Upper lobe of right lung (tissue), 1 donor: ENCODE results near the gene CNTNAP5. TPM values are rescaled to one million over a fixed set of nuclear protein-coding genes. Genes with fewer than 3 reads are reported as not detected.

Source experiments
- ATAC-seq: fragments of 200-7000 bp; cut with Tn5 transposase; one replicate; pipeline ENCODE4 v1.9.1; 2020; ENCODE audit warnings: mild to moderate bottlenecking, moderate library complexity
- DNase-seq: peaks from one replicate; pipeline ENCODE4 v3.0.0-alpha.2; 2020
- H3K27ac ChIP-seq: fragments of 200-600 bp; one replicate; pipeline ENCODE4 v1.8.0; 2022
- H3K27me3 ChIP-seq: fragments of 200-600 bp; one replicate; pipeline ENCODE4 v1.8.0; 2022; ENCODE audit warnings: mild to moderate bottlenecking
- H3K36me3 ChIP-seq: fragments of 200-600 bp; one replicate; pipeline ENCODE4 v1.8.0; 2022
- H3K4me1 ChIP-seq: fragments of 200-600 bp; one replicate; pipeline ENCODE4 v1.8.0; 2022
- H3K4me3 ChIP-seq: fragments of 200-600 bp; one replicate; pipeline ENCODE4 v1.8.0; 2022; ENCODE audit warnings: mild to moderate bottlenecking
- H3K9me3 ChIP-seq: fragments of 200-600 bp; one replicate; pipeline ENCODE4 v1.8.0; 2022
- CTCF ChIP-seq: fragments of 200-600 bp; IDR thresholded peaks from one replicate; pipeline ENCODE4 v1.8.0; 2022; ENCODE audit warnings: antibody characterized with exemption
- intact Hi-C: fragments of 100-400 bp; cut with DNase I; formaldehyde crosslinking; loops from one replicate; pipeline ENCODE4 v1.11.0; 2022
- total RNA-seq: library from RNA; stranded (reverse); fragmentation: NEBNext Ultra II Directional; extraction: Animal tissue kit (Norgen Biotek cat#: 25700); gene quantifications from one replicate; pipeline ENCODE4 v1.2.1, GENCODE V29; 2021
- donor health status: DM: no; HTN: yes; CAD: no; lungs with severe emphysema.

CNTNAP5 gene
- total RNA-seq, 1 donor from 2014 or later: not detected

GRCh38 chr2:124640221-124640750 is 615.2 kb downstream of the CNTNAP5 start:
- no peaks in the 10 kb centered on the region for H3K9me3 ChIP-seq
- no peaks in the 10 kb centered on the region for H3K27me3 ChIP-seq
- DNase-seq: no peak
- H3K4me3 ChIP-seq: no peak overlapping the region
- no peak for TF ChIP-seq CTCF
- no peaks in the 10 kb centered on the region for H3K4me1 ChIP-seq
- no peaks in the 10 kb centered on the region for H3K36me3 ChIP-seq
- ATAC-seq: no peak
- intact Hi-C loops: no loop called here
- H3K27ac ChIP-seq: no peak overlapping the region

GRCh38 chr2:124646166-124646815 is 621.2 kb downstream of the CNTNAP5 start:
- Histone ChIP-seq H3K9me3 (no peaks in the 10 kb centered on the region), H3K27ac (no peak overlapping the region), H3K4me3 (no peak overlapping the region), H3K36me3 (no peaks in the 10 kb centered on the region), H3K27me3 (no peaks in the 10 kb centered on the region), H3K4me1 (no peaks in the 10 kb centered on the region)
- no peak for ATAC-seq
- DNase-seq: no peak
- no peak for TF ChIP-seq CTCF
- intact Hi-C loops: no loop called here

GRCh38 chr2:124647245-124647644 is 622.2 kb downstream of the CNTNAP5 start:
- no peak for TF ChIP-seq CTCF
- Histone ChIP-seq H3K27me3 (no peaks in the 10 kb centered on the region), H3K4me3 (no peak overlapping the region), H3K36me3 (no peaks in the 10 kb centered on the region), H3K9me3 (no peaks in the 10 kb centered on the region), H3K4me1 (no peaks in the 10 kb centered on the region), H3K27ac (no peak overlapping the region)
- no peak for DNase-seq
- ATAC-seq: peak; percentile 38
- intact Hi-C loops: no loop called here

GRCh38 chr2:124647663-124648062 is 622.6 kb downstream of the CNTNAP5 start:
- Histone ChIP-seq H3K4me1 (no peaks in the 10 kb centered on the region), H3K4me3 (no peak overlapping the region), H3K9me3 (no peaks in the 10 kb centered on the region), H3K27me3 (no peaks in the 10 kb centered on the region), H3K36me3 (no peaks in the 10 kb centered on the region), H3K27ac (no peak overlapping the region)
- TF ChIP-seq CTCF: no peak
- ATAC-seq (peak; percentile 28), DNase-seq (no peak)
- intact Hi-C loops: no loop called here

GRCh38 chr2:124649001-124649400 is 623.9 kb downstream of the CNTNAP5 start:
- Histone ChIP-seq H3K27ac (no peak overlapping the region), H3K36me3 (no peaks in the 10 kb centered on the region), H3K27me3 (no peaks in the 10 kb centered on the region), H3K9me3 (no peaks in the 10 kb centered on the region), H3K4me1 (no peaks in the 10 kb centered on the region), H3K4me3 (no peak overlapping the region)
- no peak for DNase-seq
- intact Hi-C loops: no loop called here
- TF ChIP-seq CTCF: no peak
- ATAC-seq: no peak
